GM18519 (cell line): ENCODE results near the gene IFITM10.

Source experiments
- ATAC-seq: cut with Tn5 transposase; IDR thresholded peaks from one replicate; pipeline ENCODE4 v1.9.1; 2021; ENCODE audit warnings: mild to moderate bottlenecking, moderate library complexity; ENCODE audit not compliant: unreplicated experiment, low FRiP score

IFITM10 gene

GRCh38 chr11:1742371-1742770, 8.0 kb downstream of the IFITM10 start:
- no peak for ATAC-seq

GRCh38 chr11:1741741-1742140, 8.7 kb downstream of the IFITM10 start:
- no peak for ATAC-seq

DNA sequence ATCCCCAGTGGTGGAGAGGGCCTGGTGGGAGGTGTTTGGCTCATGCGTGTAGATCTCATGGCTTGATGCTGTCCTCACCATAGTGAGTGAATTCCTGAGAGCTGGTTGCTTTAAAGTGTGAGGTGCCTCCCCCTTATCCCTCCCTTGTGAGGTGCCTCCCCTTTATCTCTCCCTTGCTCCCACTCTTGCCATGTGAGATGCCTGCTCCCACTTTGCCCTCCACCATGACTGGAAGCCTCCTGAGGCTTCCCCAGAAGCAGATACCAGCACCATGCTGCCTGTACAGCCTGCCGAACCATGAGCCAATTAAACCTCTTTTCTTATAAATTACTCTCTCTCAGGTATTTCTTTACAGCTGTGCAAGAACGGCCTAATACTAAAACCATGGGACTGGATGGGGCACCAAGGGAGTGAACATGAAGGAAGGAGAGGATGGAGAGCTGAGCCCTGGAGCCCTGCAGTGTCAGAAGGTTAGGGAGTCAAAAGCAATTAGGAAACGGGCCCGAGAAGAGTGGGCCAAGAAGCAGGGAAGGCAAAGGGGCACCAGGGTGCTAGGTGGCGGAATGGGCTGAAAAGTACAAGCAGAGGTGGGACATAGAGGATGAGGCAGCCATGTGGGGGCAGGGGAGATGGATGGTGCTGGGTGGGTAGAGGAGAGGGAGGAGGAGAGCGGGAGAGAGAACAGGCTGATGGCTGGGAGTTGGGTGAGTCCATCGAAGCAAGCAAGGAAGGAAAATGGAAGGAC, 9.4 kb downstream of the IFITM10 start:
- no peak for ATAC-seq

GRCh38 chr11:1739576-1739975, 10.8 kb downstream of the IFITM10 start:
- ATAC-seq = no peak

DNA sequence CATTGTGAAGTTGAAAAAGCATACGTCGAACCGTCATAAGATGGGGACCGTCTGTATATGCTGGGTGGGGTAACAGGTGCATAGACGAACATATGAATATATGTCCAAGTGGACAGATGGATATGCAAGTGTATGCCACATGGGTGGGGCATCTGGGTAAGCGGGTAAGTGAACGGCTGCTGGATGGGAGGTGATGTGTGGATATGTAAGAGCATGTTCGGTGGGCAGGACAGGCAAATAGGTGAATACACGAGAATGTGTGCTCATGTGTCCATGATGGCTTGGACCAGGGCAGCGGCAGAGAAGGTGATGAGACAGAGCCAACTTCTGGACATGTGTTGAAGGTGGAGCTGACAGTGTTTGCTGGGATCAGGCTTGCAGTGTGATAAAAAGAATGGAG, 12.0 kb downstream of the IFITM10 start:
- no peak for ATAC-seq

DNA sequence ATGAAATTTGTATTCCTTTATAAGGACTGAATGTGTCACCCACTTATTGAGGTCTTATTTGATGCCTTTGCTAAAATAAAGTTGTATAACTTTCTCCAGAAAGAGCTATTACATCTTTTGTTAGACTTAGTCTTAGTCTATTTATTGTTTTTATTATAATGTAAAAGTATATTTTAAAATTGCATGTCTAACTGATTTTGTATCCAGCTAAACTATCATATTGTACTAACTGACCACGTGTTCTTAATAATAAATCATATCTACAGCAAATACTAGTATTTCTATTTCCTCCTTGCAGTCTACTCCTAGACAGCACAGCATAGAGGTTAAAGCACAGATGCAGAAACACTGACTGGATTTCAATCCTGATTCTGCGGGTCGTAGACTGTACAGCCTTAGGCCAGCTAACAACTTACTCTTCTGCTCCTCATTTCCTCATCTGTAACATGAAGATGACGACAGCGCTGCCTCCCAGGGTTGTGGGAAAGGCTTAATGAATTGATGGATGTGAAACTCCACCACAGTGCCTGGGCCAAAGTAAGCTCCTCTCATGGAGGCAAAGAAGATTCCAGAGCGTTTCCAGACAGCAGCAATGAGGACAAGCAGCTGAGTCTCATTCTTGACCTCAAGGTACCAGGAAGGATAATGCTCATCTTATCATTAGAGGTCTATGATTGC, 13.2 kb downstream of the IFITM10 start:
- no peak for ATAC-seq

- no peak for ATAC-seq
These were observed 13.9 kb downstream of the IFITM10 start for GRCh38 chr11:1736447-1736992.

DNA sequence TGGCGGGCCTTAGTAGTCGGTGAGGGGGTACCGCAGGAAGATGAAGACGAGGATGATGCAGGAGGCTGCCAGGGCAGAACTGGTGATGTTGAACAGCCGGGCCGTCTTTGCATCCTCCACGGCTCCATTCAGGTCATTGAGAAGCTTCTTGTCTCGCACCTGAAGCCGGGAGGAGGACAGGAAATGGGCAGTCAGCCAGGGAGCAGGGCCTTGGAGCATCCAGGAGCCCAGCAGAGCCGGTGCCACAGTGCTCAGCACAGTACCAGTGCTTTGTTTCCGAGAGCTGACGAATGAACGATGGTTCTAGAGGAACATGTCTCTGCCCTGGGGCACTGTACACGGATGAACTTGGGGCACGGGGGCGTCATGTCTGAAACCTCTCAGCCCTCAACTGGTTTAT, 15.1 kb downstream of the IFITM10 start:
- ATAC-seq = no peak

GRCh38 chr11:1734641-1735081, 15.7 kb downstream of the IFITM10 start:
- no peak for ATAC-seq

DNA sequence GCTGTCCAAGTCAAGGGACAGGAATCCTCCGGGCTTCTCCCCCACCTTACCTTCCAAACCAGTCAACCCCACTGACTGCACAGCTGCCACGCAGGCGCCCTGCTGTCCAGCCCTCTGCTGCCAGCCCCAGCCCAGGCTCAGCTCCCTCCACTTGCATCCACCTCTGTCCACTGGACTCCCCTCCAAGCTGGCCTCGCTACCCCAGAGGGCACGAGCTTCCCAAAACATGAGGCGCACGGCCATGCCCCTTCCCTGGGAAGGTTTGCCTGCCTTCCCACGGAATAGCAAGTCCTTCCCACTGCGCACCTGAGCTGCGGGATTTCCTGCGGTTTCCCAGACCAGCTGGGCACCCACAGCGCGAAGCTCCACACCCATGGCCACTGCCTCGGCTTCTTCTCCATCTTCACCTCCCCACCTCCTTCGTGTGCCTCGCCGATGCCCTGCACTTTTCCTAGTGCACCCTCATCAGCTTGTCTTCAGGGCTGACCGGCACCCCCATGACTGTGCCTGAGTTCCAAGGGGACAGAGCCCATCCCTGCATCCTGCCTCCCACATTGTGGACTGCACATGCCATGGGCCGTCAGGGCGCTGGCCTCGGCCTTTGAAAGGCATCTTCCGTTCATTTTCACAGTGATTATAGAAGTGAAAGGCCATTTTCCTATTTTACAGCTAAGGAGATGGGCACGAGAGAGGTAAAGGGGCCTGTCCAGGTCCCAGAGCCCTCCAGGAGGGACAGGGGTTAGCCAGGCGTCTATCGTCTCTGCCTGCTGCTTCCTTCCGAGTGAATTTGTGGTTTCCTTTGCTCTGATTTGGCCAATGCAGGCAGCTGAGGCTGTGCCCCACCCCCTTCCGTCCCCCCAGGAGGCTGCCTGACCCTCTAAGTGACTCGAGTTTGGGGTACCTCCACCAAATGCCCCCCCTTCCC, 16.4 kb downstream of the IFITM10 start:
- ATAC-seq = no peak

GRCh38 chr11:1733009-1733715, 17.2 kb downstream of the IFITM10 start:
- ATAC-seq = no peak

DNA sequence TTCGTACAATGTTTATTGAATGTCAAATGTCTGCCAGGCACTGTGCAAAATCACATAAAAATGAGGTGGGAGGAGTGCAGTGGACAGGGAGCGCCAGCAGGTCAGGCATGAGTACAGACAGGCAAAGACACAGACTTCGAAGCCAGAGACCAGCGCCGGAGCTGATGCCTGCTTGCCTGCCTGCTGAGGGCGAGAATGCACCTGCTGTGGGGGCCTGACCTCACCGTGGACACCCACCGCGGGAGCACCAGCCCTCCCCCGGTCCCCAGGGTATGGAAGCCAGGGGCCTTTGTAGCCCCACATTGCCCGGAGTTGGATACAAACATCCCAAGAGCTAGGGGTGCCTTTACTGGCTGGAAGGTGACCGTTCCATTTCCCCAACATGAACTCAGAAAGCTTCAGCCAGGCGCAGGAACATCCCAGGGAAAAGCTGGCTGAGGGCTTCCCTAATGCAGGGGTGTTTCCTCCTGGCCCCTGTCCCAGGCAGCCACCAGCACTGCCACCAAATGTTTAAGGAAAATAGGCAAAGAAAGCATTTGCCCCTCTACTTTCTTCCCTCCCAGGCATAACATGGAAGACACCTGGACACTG, 17.9 kb downstream of the IFITM10 start:
- no peak for ATAC-seq

DNA sequence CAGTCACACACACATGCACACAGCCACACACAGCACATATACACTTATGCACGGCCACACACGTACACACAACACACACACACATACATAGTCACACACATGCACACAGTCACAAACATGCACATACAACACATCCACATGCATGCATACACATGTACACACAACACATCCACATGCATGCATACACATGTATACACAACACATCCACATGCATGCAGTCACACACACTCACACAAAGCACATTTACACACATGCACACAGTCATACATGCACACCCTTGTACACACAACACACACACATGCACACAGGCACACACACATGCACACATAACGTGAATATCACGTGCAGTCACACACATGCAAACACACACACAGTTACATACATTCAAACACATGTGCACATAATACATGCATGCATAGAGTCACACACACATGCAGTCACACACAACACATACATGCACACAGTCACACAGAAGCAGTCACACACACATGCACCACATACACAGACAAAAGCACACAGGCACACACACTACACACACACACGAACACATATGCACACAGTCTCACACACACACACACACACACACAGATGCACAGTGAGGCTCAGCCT, 18.8 kb downstream of the IFITM10 start:
- ATAC-seq = no peak

GRCh38 chr11:1730059-1730629, 20.3 kb downstream of the IFITM10 start:
- ATAC-seq = no peak

- no peak for ATAC-seq
These were observed 20.7 kb downstream of the IFITM10 start for GRCh38 chr11:1729692-1730011.

GRCh38 chr11:1728931-1729691, 21.3 kb downstream of the IFITM10 start:
- ATAC-seq = no peak

DNA sequence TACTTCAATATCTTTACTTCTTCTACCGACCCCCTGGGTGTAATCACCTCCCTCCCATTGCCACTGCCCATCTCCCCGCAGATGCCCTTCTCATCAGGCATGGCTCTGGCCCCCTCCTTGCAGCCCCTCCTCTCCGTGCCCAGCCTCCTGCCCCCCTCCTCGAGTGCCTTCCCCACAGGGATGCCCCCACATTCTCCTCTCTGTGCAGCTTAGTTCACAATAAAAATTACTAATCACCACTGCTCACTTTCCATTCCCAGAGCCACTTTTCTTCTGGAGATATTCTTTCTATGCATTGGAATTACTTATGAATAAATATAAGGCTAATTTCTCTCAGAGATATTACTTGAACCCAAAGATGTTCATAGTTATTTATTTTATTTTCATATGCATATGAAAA, 22.1 kb downstream of the IFITM10 start:
- no peak for ATAC-seq

DNA sequence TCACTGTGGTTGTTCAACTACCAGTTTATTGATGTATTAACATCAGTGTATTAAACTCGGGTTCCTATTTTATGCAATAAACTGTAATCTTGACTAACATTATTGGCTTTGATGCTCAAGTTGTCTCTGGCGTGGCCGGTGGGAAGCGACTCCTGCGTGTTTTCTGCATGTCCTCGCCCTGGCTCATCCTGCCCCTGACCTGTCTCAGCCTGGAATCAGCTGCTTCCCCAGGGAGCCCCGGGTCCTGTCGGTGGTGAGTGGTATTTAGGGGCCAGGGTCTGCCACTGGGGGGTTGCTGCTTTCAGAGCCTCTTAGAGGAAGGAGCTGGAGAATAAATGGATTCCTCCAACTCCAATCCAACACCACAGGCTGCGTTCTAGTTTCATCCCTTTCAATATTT, 22.5 kb downstream of the IFITM10 start:
- ATAC-seq = no peak
